Spleen (tissue), 11 donors: ENCODE data around the gene ZCCHC10. TPM values are rescaled to one million over a fixed set of nuclear protein-coding genes. Genes with fewer than 3 reads are reported as not detected.
A peak's percentile ranks its signal among the peaks of the same experiment; 100 is the strongest.

Experiments used
- DNase-seq: peaks from one replicate; pipeline ENCODE4 v3.0.0-alpha.2; 2020
- H3K27ac ChIP-seq, 8 donors: fragments of 200-600 bp; sonication (generic) in 7 of 8; 1 replicate in 4 of 8; 2 replicates in 4 of 8; pipeline versions ENCODE4 v1.5.0 to v1.8.0; 2016 to 2021; ENCODE audit warnings: inconsistent platforms in 4 of 8, mild to moderate bottlenecking in 4 of 8, moderate library complexity in 1 of 8
- H3K27me3 ChIP-seq, 7 donors: fragments of 200-600 bp; sonication (generic) in 6 of 7; replicated peaks in 1 of 7; 1 replicate in 4 of 7; 2 replicates in 3 of 7; pipeline versions ENCODE4 v1.5.0 to v1.8.0; 2016 to 2021; ENCODE audit warnings: inconsistent platforms in 3 of 7, mild to moderate bottlenecking in 1 of 7
- H3K36me3 ChIP-seq, 6 donors: fragments of 200-600 bp; sonication (generic) in 5 of 6; 1 replicate in 4 of 6; 2 replicates in 2 of 6; pipeline versions ENCODE4 v1.5.0 to v1.8.0; 2016 to 2021; ENCODE audit warnings: inconsistent platforms in 2 of 6
- H3K4me1 ChIP-seq, 6 donors: fragments of 200-600 bp; sonication (generic) in 5 of 6; 1 replicate in 3 of 6; 2 replicates in 3 of 6; pipeline versions ENCODE4 v1.5.0 to v1.8.0; 2016 to 2021; ENCODE audit warnings: inconsistent platforms in 3 of 6
- H3K4me3 ChIP-seq, 8 donors: fragments of 200-600 bp; sonication (generic) in 7 of 8; 1 replicate in 4 of 8; 2 replicates in 4 of 8; pipeline versions ENCODE4 v1.5.0 to v1.8.0; 2016 to 2021; ENCODE audit warnings: inconsistent platforms in 4 of 8, mild to moderate bottlenecking in 4 of 8, moderate library complexity in 2 of 8
- H3K9me3 ChIP-seq, 8 donors: fragments of 200-600 bp; sonication (generic) in 7 of 8; 1 replicate in 4 of 8; 2 replicates in 4 of 8; pipeline versions ENCODE4 v1.5.0 to v1.8.0; 2016 to 2021; ENCODE audit warnings: inconsistent platforms in 4 of 8
- CTCF ChIP-seq, 11 experiments: fragments of 200-600 bp in 7 of 11; fragments of 450-650 bp in 4 of 11; sonication (generic) in 4 of 11; IDR thresholded peaks in 8 of 11; conservative IDR thresholded peaks in 3 of 11; 1 replicate in 7 of 11; 2 replicates in 4 of 11; pipeline versions ENCODE4 v1.4.0 to v1.8.0; 2016 to 2021; ENCODE audit warnings: antibody characterized with exemption in 11 of 11, inconsistent platforms in 4 of 11, mild to moderate bottlenecking in 1 of 11
- POLR2A ChIP-seq, 3 donors: fragments of 450-650 bp; IDR thresholded peaks; one replicate each; pipeline ENCODE4 v1.5.1; 2017; ENCODE audit warnings: antibody characterized with exemption in 3 of 3, mild to moderate bottlenecking in 1 of 3
- POLR2AphosphoS5 ChIP-seq, 3 donors: sonication (generic); formaldehyde crosslinking; IDR thresholded peaks; one replicate each; pipeline ENCODE4 v1.5.1; 2017; ENCODE audit warnings: antibody characterized with exemption in 3 of 3
- WGBS, 5 donors: extraction: QIAGEN DNeasy Blood & Tissue Kit in 3 of 5; methylation state at CpG; one replicate each; pipeline versions ENCODE4 v1.1.5 to v1.1.7; 2013 to 2018; 5-methylcytosine and 5-hydroxymethylcytosine counted together
- intact Hi-C: fragments of 100-400 bp; cut with DNase I; formaldehyde crosslinking; loops from one replicate; pipeline ENCODE4 v1.15.0; 2023; ENCODE audit warnings: low total_unique reads
- polyA plus RNA-seq, 3 donors: library from polyadenylated mRNA; stranded (reverse); fragments of 200-250 nt; gene quantifications; one replicate each; pipeline ENCODE4 v1.2.1, GENCODE V29; 2013
- total RNA-seq, 7 donors: library from RNA; depleted of rRNA in 3 of 7; stranded (reverse); fragments of >200 nt in 3 of 7; fragmentation: NEBNext Ultra II Directional in 4 of 7; extraction: Animal tissue kit (Norgen Biotek cat#: 25700) in 4 of 7; gene quantifications; one replicate each; pipeline versions ENCODE4 v1.1.0 to v1.2.1, GENCODE V29; 2016 to 2021
- donor health status: healthy with polysubstance abuse.
- donor health status: DM: no; HTN: no; CAD: no; lungs with moderate emphysema.
- donor health status: DM: no; HTN: no; CAD: no.
- donor health status: Bipolar disorder and iron deficiency.
- donor health status: healthy.
- donor health status: DM: no; HTN: no; CAD: no.
- donor health status: DM: yes; HTN: yes; CAD: no.

Gene ZCCHC10
- total and polyA plus RNA-seq, 10 donors = 16.2 to 34.5 (median 20.8) TPM

- 91 to 94% (median 91%) methylated on average over 2 of the region's 2 CpGs for WGBS, 5 donors
- intact Hi-C loops = no loop called here
- Histone ChIP-seq H3K36me3 (peaks cover 10 to 75% (median 44%) of the 10 kb centered on the region in 6 donors), H3K9me3 (no peaks in the 10 kb centered on the region), H3K27ac (no peak overlapping the region), H3K4me3 (no peak overlapping the region), H3K27me3 (no peaks in the 10 kb centered on the region), H3K4me1 (peaks cover 7 to 41% (median 18%) of the 10 kb centered on the region in 6 donors)
- TF ChIP-seq CTCF (IDR thresholded peaks at IDR 0.05 in 8 of 11, conservative IDR thresholded peaks at IDR 0.05 in 3 of 11) (no peak), POLR2A (IDR thresholded peaks at IDR 0.05) (no peak), POLR2AphosphoS5 (IDR thresholded peaks at IDR 0.05) (no peak)
- DNase-seq = no peak
Measured at GRCh38 chr5:133066045-133066444, 39.7 kb upstream of the ZCCHC10 start.

DNA sequence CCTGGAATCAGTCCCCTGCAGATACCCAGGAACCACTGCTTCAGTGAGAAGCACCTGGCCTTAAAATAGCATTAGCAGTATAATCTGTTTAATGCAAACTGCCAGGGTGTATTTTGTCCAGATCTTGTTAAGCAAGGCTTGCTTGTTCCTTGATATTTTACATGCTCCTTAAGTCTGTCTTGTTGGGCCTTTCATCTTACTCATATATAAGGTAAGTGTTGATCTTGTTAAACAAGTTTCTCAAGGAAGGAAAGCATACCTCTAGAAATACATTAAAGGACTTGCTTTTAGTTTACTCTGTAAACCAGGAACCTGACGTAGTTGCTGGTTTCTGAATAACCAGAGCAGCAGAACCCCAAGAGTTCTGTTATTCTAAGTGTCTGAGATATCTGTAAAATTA is 39.1 kb upstream of the ZCCHC10 start:
- Histone ChIP-seq H3K9me3 (no peaks in the 10 kb centered on the region), H3K4me3 (no peak overlapping the region), H3K36me3 (peaks cover 10 to 69% (median 39%) of the 10 kb centered on the region in 6 donors), H3K27me3 (no peaks in the 10 kb centered on the region), H3K27ac (no peak overlapping the region), H3K4me1 (peaks cover 7 to 47% (median 18%) of the 10 kb centered on the region in 6 donors)
- no peak for DNase-seq
- intact Hi-C loops = no loop called here
- WGBS, 5 donors = 79 to 85% (median 83%) methylated on average over 1 of the region's 1 CpG
- TF ChIP-seq POLR2AphosphoS5 (IDR thresholded peaks at IDR 0.05) = no peak
- no peak for TF ChIP-seq CTCF (IDR thresholded peaks at IDR 0.05 in 8 of 11, conservative IDR thresholded peaks at IDR 0.05 in 3 of 11)
- no peak for TF ChIP-seq POLR2A (IDR thresholded peaks at IDR 0.05)

GRCh38 chr5:133063965-133064364 is 37.6 kb upstream of the ZCCHC10 start:
- intact Hi-C loops = no loop called here
- WGBS, 5 donors = 84 to 85% (median 84%) methylated on average over 10 of the region's 10 CpGs
- TF ChIP-seq CTCF (IDR thresholded peaks at IDR 0.05 in 8 of 11, conservative IDR thresholded peaks at IDR 0.05 in 3 of 11) = no peak
- TF ChIP-seq POLR2AphosphoS5 (IDR thresholded peaks at IDR 0.05) = no peak
- TF ChIP-seq POLR2A (IDR thresholded peaks at IDR 0.05) = no peak
- H3K27me3 ChIP-seq = no peaks in the 10 kb centered on the region
- no peak overlapping the region for H3K4me3 ChIP-seq
- H3K9me3 ChIP-seq = no peaks in the 10 kb centered on the region
- DNase-seq = no peak
- no peak overlapping the region for H3K27ac ChIP-seq
- H3K4me1 ChIP-seq = peaks cover 7 to 61% (median 22%) of the 10 kb centered on the region in 6 donors
- peaks cover 10 to 54% (median 24%) of the 10 kb centered on the region in 6 donors for H3K36me3 ChIP-seq

GRCh38 chr5:133062276-133062675 is 35.9 kb upstream of the ZCCHC10 start:
- DNase-seq = no peak
- H3K36me3 ChIP-seq = peaks cover 2 to 37% (median 11%) of the 10 kb centered on the region in 6 donors
- no peak overlapping the region for H3K4me3 ChIP-seq
- intact Hi-C loops = no loop called here
- TF ChIP-seq POLR2A (IDR thresholded peaks at IDR 0.05) = no peak
- TF ChIP-seq CTCF (IDR thresholded peaks at IDR 0.05 in 8 of 11, conservative IDR thresholded peaks at IDR 0.05 in 3 of 11) = no peak
- TF ChIP-seq POLR2AphosphoS5 (IDR thresholded peaks at IDR 0.05) = no peak
- no peaks in the 10 kb centered on the region for H3K9me3 ChIP-seq
- no peaks in the 10 kb centered on the region for H3K27me3 ChIP-seq
- peaks cover 15 to 78% (median 37%) of the 10 kb centered on the region in 6 donors for H3K4me1 ChIP-seq
- peak overlapping the region in 3 of 8 donors; percentile 35 to 60 (median 41) for H3K27ac ChIP-seq
- 15 to 32% (median 24%) methylated on average over 1 of the region's 1 CpG for WGBS, 5 donors
